Liver (tissue), 9 donors: Measurements from ENCODE around the gene SIRT5. TPM values are rescaled to one million over a fixed set of nuclear protein-coding genes. Genes with fewer than 3 reads are reported as not detected.

ENCODE experiments used
- DNase-seq: peaks from one replicate; pipeline ENCODE4 v3.0.0-alpha.2; 2017; ENCODE audit warnings: low spot score
- H3K27ac ChIP-seq, 2 donors: one replicate each; pipeline ENCODE4 v1.7.0; 2013; ENCODE audit warnings: inconsistent platforms in 2 of 2, low read length in 2 of 2, control low read depth in 1 of 2, low read depth in 1 of 2, mild to moderate bottlenecking in 1 of 2
- H3K27me3 ChIP-seq, 4 donors: one replicate each; pipeline versions ENCODE4 v1.6.1 to v1.7.0; 2013; ENCODE audit warnings: low read length in 3 of 4, inconsistent platforms in 1 of 4, mild to moderate bottlenecking in 1 of 4, moderate library complexity in 1 of 4; ENCODE audit not compliant: control insufficient read depth in 4 of 4, insufficient read depth in 4 of 4
- H3K36me3 ChIP-seq, 4 donors: one replicate each; pipeline versions ENCODE4 v1.6.1 to v1.7.0; 2013; ENCODE audit warnings: low read length in 3 of 4, mild to moderate bottlenecking in 3 of 4, low read depth in 1 of 4, moderate library complexity in 1 of 4; ENCODE audit not compliant: control insufficient read depth in 4 of 4, insufficient read depth in 3 of 4
- H3K4me1 ChIP-seq, 4 donors: one replicate each; pipeline versions ENCODE4 v1.6.1 to v1.7.0; 2013; ENCODE audit warnings: low read length in 3 of 4, mild to moderate bottlenecking in 3 of 4, moderate library complexity in 1 of 4; ENCODE audit not compliant: control insufficient read depth in 4 of 4, insufficient read depth in 4 of 4
- H3K4me3 ChIP-seq, 3 donors: one replicate each; pipeline versions ENCODE4 v1.6.1 to v1.7.0; 2013; ENCODE audit warnings: low read length in 3 of 3, control low read depth in 1 of 3, low read depth in 1 of 3, mild to moderate bottlenecking in 1 of 3
- H3K9ac ChIP-seq, 2 donors: one replicate each; pipeline ENCODE4 v1.7.0; 2013; ENCODE audit warnings: low read length in 2 of 2, mild to moderate bottlenecking in 2 of 2, moderate library complexity in 2 of 2, control low read depth in 1 of 2, low read depth in 1 of 2
- H3K9me3 ChIP-seq, 4 donors: one replicate each; pipeline versions ENCODE4 v1.6.1 to v1.7.0; 2013; ENCODE audit warnings: low read length in 3 of 4; ENCODE audit not compliant: control insufficient read depth in 4 of 4
- EGR1 ChIP-seq, 2 donors: IDR thresholded peaks; 2 replicates each; pipeline ENCODE4 v1.6.1; 2016 to 2018; ENCODE audit warnings: antibody characterized with exemption in 2 of 2, low read depth in 2 of 2
- FOXA1 ChIP-seq: IDR thresholded peaks from 2 replicates; pipeline ENCODE4 v1.6.1; 2016; ENCODE audit warnings: antibody characterized with exemption
- FOXA2 ChIP-seq: IDR thresholded peaks from 2 replicates; pipeline ENCODE4 v1.6.1; 2016; ENCODE audit warnings: antibody characterized with exemption
- GABPA ChIP-seq, 2 donors: IDR thresholded peaks in 1 of 2; conservative IDR thresholded peaks in 1 of 2; 2 replicates each; pipeline ENCODE4 v1.6.1; 2016; ENCODE audit warnings: antibody characterized with exemption in 2 of 2, mild to moderate bottlenecking in 1 of 2, moderate library complexity in 1 of 2
- HNF4A ChIP-seq, 2 donors: conservative IDR thresholded peaks; 2 replicates each; pipeline ENCODE4 v1.6.1; 2016; ENCODE audit warnings: antibody characterized with exemption in 2 of 2, mild to moderate bottlenecking in 2 of 2
- HNF4G ChIP-seq: IDR thresholded peaks from 2 replicates; pipeline ENCODE4 v1.6.1; 2016; ENCODE audit warnings: antibody characterized with exemption
- JUND ChIP-seq, 2 donors: IDR thresholded peaks; 2 replicates each; pipeline ENCODE4 v1.6.1; 2016; ENCODE audit warnings: antibody characterized with exemption in 2 of 2
- NR2F2 ChIP-seq: IDR thresholded peaks from 2 replicates; pipeline ENCODE4 v1.6.1; 2016; ENCODE audit warnings: antibody characterized with exemption
- RAD21 ChIP-seq, 2 donors: IDR thresholded peaks; 2 replicates each; pipeline ENCODE4 v1.6.1; 2016; ENCODE audit warnings: antibody characterized with exemption in 2 of 2, mild to moderate bottlenecking in 2 of 2
- RXRA ChIP-seq, 2 donors: IDR thresholded peaks; 2 replicates each; pipeline ENCODE4 v1.6.1; 2017 to 2018; ENCODE audit warnings: antibody characterized with exemption in 2 of 2, mild to moderate bottlenecking in 1 of 2
- TAF1 ChIP-seq: conservative IDR thresholded peaks from 2 replicates; pipeline ENCODE4 v1.6.1; 2016; ENCODE audit warnings: antibody characterized with exemption, mild to moderate bottlenecking
- YY1 ChIP-seq: IDR thresholded peaks from 2 replicates; pipeline ENCODE4 v1.6.1; 2016; ENCODE audit warnings: antibody characterized with exemption, mild to moderate bottlenecking
- WGBS: extraction: QIAGEN DNeasy Blood & Tissue Kit; methylation state at CpG from one replicate; pipeline ENCODE4 v1.1.7; 2013; 5-methylcytosine and 5-hydroxymethylcytosine counted together
- polyA plus RNA-seq, 2 donors: library from polyadenylated mRNA; stranded (reverse) in 1 of 2; unstranded in 1 of 2; fragments of 200-250 nt in 1 of 2; fragments of >200 nt in 1 of 2; fragmentation: Nextera tagmentation in 1 of 2; extraction: Ambion mirVana in 1 of 2; gene quantifications; one replicate each; pipeline versions ENCODE4 v1.2.1 to v1.2.3, GENCODE V29; 2013 to 2015
- total RNA-seq, 2 donors: library from RNA; depleted of rRNA; stranded (reverse); fragments of >200 nt; gene quantifications; one replicate each; pipeline ENCODE4 v1.2.3, GENCODE V29; 2014
- TF ChIP-seq, protein P1 (sequence below): IDR thresholded peaks from 2 replicates; pipeline ENCODE4 v1.6.1; 2016; ENCODE audit warnings: antibody characterized with exemption, mild to moderate bottlenecking
- TF ChIP-seq, protein P2 (sequence below): IDR thresholded peaks from 2 replicates; pipeline ENCODE4 v1.6.1; 2016; ENCODE audit warnings: antibody characterized with exemption
- TF ChIP-seq, protein P3 (sequence below): IDR thresholded peaks from 2 replicates; pipeline ENCODE4 v1.6.1; 2016; ENCODE audit warnings: antibody characterized with exemption
- TF ChIP-seq, protein P4 (sequence below): IDR thresholded peaks from 2 replicates; pipeline ENCODE4 v1.6.1; 2016; ENCODE audit warnings: antibody characterized with exemption
- donor health status: healthy.
- donor health status: healthy.
- donor health status: healthy.
- donor health status: healthy.
- donor health status: healthy.

The SIRT5 gene
- total and polyA plus RNA-seq, 4 donors: 7.5 to 12.6 (median 8.8) TPM

DNA sequence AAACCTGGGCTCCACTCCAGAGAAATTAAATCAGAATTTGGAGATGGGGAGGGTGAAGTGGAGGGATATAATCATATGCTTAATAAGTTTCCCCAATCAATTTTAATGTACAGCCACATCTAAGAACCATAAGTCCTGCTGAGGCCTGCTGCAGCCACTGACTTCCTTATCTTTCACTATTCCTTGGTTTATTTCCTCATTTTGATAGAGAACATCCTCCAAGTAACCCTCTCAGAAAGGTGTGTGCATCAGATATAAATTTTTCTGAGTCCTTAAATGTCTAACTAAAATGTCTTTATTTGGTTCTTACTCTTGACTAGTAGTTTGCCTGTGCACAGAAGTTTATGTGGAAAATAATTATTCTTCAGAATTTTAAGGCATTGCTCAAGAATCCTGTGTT is 23.7 kb upstream of the SIRT5 start:
- TF ChIP-seq FOXA2 (no peak), JUND (IDR thresholded peaks at IDR 0.05) (no peak), RAD21 (IDR thresholded peaks at IDR 0.05) (no peak), RXRA (IDR thresholded peaks at IDR 0.05) (no peak), TAF1 (no peak), FOXA1 (no peak), NR2F2 (no peak), YY1 (no peak), HNF4G (no peak), EGR1 (IDR thresholded peaks at IDR 0.05; ENCODE audit: low read depth in 2 of 2) (no peak), HNF4A (conservative IDR thresholded peaks at IDR 0.05) (no peak)
- TF ChIP-seq, protein P1, sequence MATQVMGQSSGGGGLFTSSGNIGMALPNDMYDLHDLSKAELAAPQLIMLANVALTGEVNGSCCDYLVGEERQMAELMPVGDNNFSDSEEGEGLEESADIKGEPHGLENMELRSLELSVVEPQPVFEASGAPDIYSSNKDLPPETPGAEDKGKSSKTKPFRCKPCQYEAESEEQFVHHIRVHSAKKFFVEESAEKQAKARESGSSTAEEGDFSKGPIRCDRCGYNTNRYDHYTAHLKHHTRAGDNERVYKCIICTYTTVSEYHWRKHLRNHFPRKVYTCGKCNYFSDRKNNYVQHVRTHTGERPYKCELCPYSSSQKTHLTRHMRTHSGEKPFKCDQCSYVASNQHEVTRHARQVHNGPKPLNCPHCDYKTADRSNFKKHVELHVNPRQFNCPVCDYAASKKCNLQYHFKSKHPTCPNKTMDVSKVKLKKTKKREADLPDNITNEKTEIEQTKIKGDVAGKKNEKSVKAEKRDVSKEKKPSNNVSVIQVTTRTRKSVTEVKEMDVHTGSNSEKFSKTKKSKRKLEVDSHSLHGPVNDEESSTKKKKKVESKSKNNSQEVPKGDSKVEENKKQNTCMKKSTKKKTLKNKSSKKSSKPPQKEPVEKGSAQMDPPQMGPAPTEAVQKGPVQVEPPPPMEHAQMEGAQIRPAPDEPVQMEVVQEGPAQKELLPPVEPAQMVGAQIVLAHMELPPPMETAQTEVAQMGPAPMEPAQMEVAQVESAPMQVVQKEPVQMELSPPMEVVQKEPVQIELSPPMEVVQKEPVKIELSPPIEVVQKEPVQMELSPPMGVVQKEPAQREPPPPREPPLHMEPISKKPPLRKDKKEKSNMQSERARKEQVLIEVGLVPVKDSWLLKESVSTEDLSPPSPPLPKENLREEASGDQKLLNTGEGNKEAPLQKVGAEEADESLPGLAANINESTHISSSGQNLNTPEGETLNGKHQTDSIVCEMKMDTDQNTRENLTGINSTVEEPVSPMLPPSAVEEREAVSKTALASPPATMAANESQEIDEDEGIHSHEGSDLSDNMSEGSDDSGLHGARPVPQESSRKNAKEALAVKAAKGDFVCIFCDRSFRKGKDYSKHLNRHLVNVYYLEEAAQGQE: no peak
- TF ChIP-seq, protein P2, sequence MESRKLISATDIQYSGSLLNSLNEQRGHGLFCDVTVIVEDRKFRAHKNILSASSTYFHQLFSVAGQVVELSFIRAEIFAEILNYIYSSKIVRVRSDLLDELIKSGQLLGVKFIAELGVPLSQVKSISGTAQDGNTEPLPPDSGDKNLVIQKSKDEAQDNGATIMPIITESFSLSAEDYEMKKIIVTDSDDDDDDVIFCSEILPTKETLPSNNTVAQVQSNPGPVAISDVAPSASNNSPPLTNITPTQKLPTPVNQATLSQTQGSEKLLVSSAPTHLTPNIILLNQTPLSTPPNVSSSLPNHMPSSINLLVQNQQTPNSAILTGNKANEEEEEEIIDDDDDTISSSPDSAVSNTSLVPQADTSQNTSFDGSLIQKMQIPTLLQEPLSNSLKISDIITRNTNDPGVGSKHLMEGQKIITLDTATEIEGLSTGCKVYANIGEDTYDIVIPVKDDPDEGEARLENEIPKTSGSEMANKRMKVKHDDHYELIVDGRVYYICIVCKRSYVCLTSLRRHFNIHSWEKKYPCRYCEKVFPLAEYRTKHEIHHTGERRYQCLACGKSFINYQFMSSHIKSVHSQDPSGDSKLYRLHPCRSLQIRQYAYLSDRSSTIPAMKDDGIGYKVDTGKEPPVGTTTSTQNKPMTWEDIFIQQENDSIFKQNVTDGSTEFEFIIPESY: no peak
- TF ChIP-seq, protein P3, sequence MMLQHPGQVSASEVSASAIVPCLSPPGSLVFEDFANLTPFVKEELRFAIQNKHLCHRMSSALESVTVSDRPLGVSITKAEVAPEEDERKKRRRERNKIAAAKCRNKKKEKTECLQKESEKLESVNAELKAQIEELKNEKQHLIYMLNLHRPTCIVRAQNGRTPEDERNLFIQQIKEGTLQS: no peak
- TF ChIP-seq, protein P4, sequence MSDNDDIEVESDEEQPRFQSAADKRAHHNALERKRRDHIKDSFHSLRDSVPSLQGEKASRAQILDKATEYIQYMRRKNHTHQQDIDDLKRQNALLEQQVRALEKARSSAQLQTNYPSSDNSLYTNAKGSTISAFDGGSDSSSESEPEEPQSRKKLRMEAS: no peak
- DNase-seq: no peak
- Histone ChIP-seq H3K4me3 (no peak overlapping the region), H3K9ac (no peak overlapping the region), H3K36me3 (no peaks in the 10 kb centered on the region), H3K4me1 (peaks cover 0 to 11% (median 5%) of the 10 kb centered on the region in 4 donors), H3K27me3 (no peaks in the 10 kb centered on the region), H3K9me3 (no peaks in the 10 kb centered on the region), H3K27ac (no peak overlapping the region)

DNA sequence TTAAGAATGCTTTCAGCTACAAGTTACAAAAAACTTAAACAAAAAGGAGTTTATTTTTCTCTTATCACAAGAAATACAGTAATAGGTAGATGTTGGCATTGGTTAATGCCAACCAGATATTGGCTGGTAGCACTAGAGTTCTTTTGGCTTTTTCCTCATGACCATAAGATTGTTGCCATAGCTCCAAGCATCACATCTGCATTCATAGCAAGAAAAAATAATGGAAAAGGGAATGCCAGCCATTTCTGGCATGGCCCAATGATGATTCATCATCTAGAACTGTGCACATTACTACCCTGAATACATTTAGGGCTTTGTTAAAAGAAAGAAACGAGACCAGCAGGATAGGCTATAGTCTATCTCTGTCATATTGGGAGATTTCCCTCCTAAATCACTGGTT is 20.8 kb upstream of the SIRT5 start:
- DNase-seq: no peak
- Histone ChIP-seq H3K4me3 (no peak overlapping the region), H3K27ac (no peak overlapping the region), H3K36me3 (no peaks in the 10 kb centered on the region), H3K4me1 (peaks cover 2 to 22% (median 8%) of the 10 kb centered on the region in 4 donors), H3K27me3 (no peaks in the 10 kb centered on the region), H3K9ac (no peak overlapping the region), H3K9me3 (no peaks in the 10 kb centered on the region)
- TF ChIP-seq EGR1 (IDR thresholded peaks at IDR 0.05; ENCODE audit: low read depth in 2 of 2) (no peak), HNF4A (conservative IDR thresholded peaks at IDR 0.05) (no peak), FOXA1 (no peak), GABPA (IDR thresholded peaks at IDR 0.05 in 1 of 2, conservative IDR thresholded peaks at IDR 0.05 in 1 of 2) (no peak), JUND (IDR thresholded peaks at IDR 0.05) (no peak), YY1 (no peak)
- 94% methylated on average over 1 of the region's 1 CpG for WGBS
